BLaER1 (cell line): ENCODE results near the gene PARD6B.
"Not testable (repeated sequence)": the region's sequence is repeated elsewhere in the genome, so short reads cannot be mapped to it uniquely, and the experiment has no call there.

Experiments used
- H3K27ac ChIP-seq: shearing (Covaris generic); formaldehyde crosslinking; 2 replicates; pipeline ENCODE4 v1.8.1; 2022
- H3K27me3 ChIP-seq: shearing (Covaris generic); formaldehyde crosslinking; 2 replicates; pipeline ENCODE4 v1.8.1; 2022
- H3K36me3 ChIP-seq: shearing (Covaris generic); formaldehyde crosslinking; 2 replicates; pipeline ENCODE4 v1.8.1; 2022
- H3K4me1 ChIP-seq: shearing (Covaris generic); formaldehyde crosslinking; 2 replicates; pipeline ENCODE4 v1.8.1; 2022
- H3K4me2 ChIP-seq: shearing (Covaris generic); formaldehyde crosslinking; 2 replicates; pipeline ENCODE4 v1.8.1; 2022
- H3K4me3 ChIP-seq: shearing (Covaris generic); formaldehyde crosslinking; 2 replicates; pipeline ENCODE4 v1.8.1; 2022
- H3K9ac ChIP-seq: shearing (Covaris generic); formaldehyde crosslinking; 2 replicates; pipeline ENCODE4 v1.8.1; 2022
- H3K9me3 ChIP-seq: shearing (Covaris generic); formaldehyde crosslinking; 2 replicates; pipeline ENCODE4 v1.8.1; 2022
- H4K20me1 ChIP-seq: shearing (Covaris generic); formaldehyde crosslinking; 2 replicates; pipeline ENCODE4 v1.8.1; 2022
- Cebpa-rat ChIP-seq: shearing (Covaris generic); IDR thresholded peaks from 2 replicates; pipeline ENCODE4 v1.8.1; 2022

The PARD6B gene

GRCh38 chr20:50691573-50692551, 39.5 kb upstream of the PARD6B start:
- 0 out of 2 replicates have a peak, but pooled peaks cover 4% of the 10 kb centered on the region for H3K27me3 ChIP-seq
- no peak overlapping the region for H3K4me3 ChIP-seq
- H3K36me3 ChIP-seq, result no peaks in the 10 kb centered on the region
- no peaks in the 10 kb centered on the region for H3K9me3 ChIP-seq
- H3K27ac ChIP-seq, result no peak overlapping the region
- H4K20me1 ChIP-seq, result no peaks in the 10 kb centered on the region
- no peak for TF ChIP-seq Cebpa-rat
- H3K4me1 ChIP-seq, result peaks cover 41% of the 10 kb centered on the region
- no peak overlapping the region for H3K9ac ChIP-seq
- H3K4me2 ChIP-seq, result peak overlapping the region; percentile 76

GRCh38 chr20:50692552-50692933, 38.8 kb upstream of the PARD6B start:
- TF ChIP-seq Cebpa-rat, result no peak
- Histone ChIP-seq H3K27ac (no peak overlapping the region), H3K4me1 (peaks cover 39% of the 10 kb centered on the region), H3K4me2 (no peak overlapping the region), H3K27me3 (0 out of 2 replicates have a peak, but pooled peaks cover 4% of the 10 kb centered on the region), H3K9me3 (no peaks in the 10 kb centered on the region), H4K20me1 (no peaks in the 10 kb centered on the region), H3K4me3 (no peak overlapping the region), H3K9ac (no peak overlapping the region), H3K36me3 (no peaks in the 10 kb centered on the region)

- Histone ChIP-seq H3K4me3 (no peak overlapping the region), H3K9me3 (no peaks in the 10 kb centered on the region), H3K27ac (no peak overlapping the region), H3K36me3 (no peaks in the 10 kb centered on the region), H3K9ac (no peak overlapping the region), H3K4me1 (peaks cover 39% of the 10 kb centered on the region), H4K20me1 (no peaks in the 10 kb centered on the region), H3K27me3 (0 out of 2 replicates have a peak, but pooled peaks cover 4% of the 10 kb centered on the region), H3K4me2 (no peak overlapping the region)
- TF ChIP-seq Cebpa-rat, result no peak
Observed at GRCh38 chr20:50693001-50693400, 38.4 kb upstream of the PARD6B start.

GRCh38 chr20:50694379-50695134, 36.8 kb upstream of the PARD6B start:
- Histone ChIP-seq H3K4me2 (no peak overlapping the region), H3K4me1 (peaks cover 26% of the 10 kb centered on the region), H3K27me3 (0 out of 2 replicates have a peak, but pooled peaks cover 4% of the 10 kb centered on the region), H4K20me1 (no peaks in the 10 kb centered on the region), H3K36me3 (no peaks in the 10 kb centered on the region), H3K4me3 (no peak overlapping the region), H3K9ac (no peak overlapping the region), H3K27ac (no peak overlapping the region), H3K9me3 (no peaks in the 10 kb centered on the region)
- no peak for TF ChIP-seq Cebpa-rat

- Histone ChIP-seq H3K4me2 (no peak overlapping the region), H4K20me1 (no peaks in the 10 kb centered on the region), H3K27ac (no peak overlapping the region), H3K9ac (no peak overlapping the region), H3K36me3 (no peaks in the 10 kb centered on the region), H3K4me1 (peaks cover 18% of the 10 kb centered on the region), H3K27me3 (0 out of 2 replicates have a peak, but pooled peaks cover 4% of the 10 kb centered on the region), H3K4me3 (no peak overlapping the region), H3K9me3 (no peaks in the 10 kb centered on the region)
- TF ChIP-seq Cebpa-rat, result no peak
Observed at GRCh38 chr20:50695135-50695872, 36.1 kb upstream of the PARD6B start.

GRCh38 chr20:50698255-50698654, 33.1 kb upstream of the PARD6B start:
- not testable (repeated sequence) for H3K4me3 ChIP-seq, H3K27me3 ChIP-seq, H3K4me1 ChIP-seq, H4K20me1 ChIP-seq, H3K9ac ChIP-seq, H3K9me3 ChIP-seq, H3K36me3 ChIP-seq, H3K27ac ChIP-seq, H3K4me2 ChIP-seq

GRCh38 chr20:50699688-50700087, 31.7 kb upstream of the PARD6B start:
- Histone ChIP-seq H3K4me3 (no peak overlapping the region), H3K9me3 (no peaks in the 10 kb centered on the region), H4K20me1 (no peaks in the 10 kb centered on the region), H3K27ac (no peak overlapping the region), H3K4me2 (no peak overlapping the region), H3K27me3 (no peaks in the 10 kb centered on the region), H3K9ac (no peak overlapping the region), H3K4me1 (0 out of 2 replicates have a peak, but pooled peaks cover 5% of the 10 kb centered on the region), H3K36me3 (no peaks in the 10 kb centered on the region)
- no peak for TF ChIP-seq Cebpa-rat

- Histone ChIP-seq H3K9ac (no peak overlapping the region), H3K4me1 (0 out of 2 replicates have a peak, but pooled peaks cover 5% of the 10 kb centered on the region), H3K27ac (no peak overlapping the region), H3K9me3 (no peaks in the 10 kb centered on the region), H3K27me3 (no peaks in the 10 kb centered on the region), H4K20me1 (no peaks in the 10 kb centered on the region), H3K4me3 (no peak overlapping the region), H3K4me2 (no peak overlapping the region), H3K36me3 (no peaks in the 10 kb centered on the region)
- no peak for TF ChIP-seq Cebpa-rat
Observed at GRCh38 chr20:50701041-50701963, 30.1 kb upstream of the PARD6B start.

- H3K27me3 ChIP-seq, H4K20me1 ChIP-seq, H3K27ac ChIP-seq, H3K9me3 ChIP-seq, H3K36me3 ChIP-seq, H3K4me2 ChIP-seq, H3K4me3 ChIP-seq, H3K9ac ChIP-seq: not testable (repeated sequence)
- peaks cover 14% of the 10 kb centered on the region for H3K4me1 ChIP-seq
Observed at GRCh38 chr20:50703651-50704438, 27.5 kb upstream of the PARD6B start.
